Hypothalamus (tissue), 51 donors: ENCODE measurements around the gene UNC13A.

Source experiments
- DNase-seq, 51 donors: peaks; one replicate each; lab custom pipeline; 2025; lab: John Stamatoyannopoulos, UW

UNC13A gene

DNA sequence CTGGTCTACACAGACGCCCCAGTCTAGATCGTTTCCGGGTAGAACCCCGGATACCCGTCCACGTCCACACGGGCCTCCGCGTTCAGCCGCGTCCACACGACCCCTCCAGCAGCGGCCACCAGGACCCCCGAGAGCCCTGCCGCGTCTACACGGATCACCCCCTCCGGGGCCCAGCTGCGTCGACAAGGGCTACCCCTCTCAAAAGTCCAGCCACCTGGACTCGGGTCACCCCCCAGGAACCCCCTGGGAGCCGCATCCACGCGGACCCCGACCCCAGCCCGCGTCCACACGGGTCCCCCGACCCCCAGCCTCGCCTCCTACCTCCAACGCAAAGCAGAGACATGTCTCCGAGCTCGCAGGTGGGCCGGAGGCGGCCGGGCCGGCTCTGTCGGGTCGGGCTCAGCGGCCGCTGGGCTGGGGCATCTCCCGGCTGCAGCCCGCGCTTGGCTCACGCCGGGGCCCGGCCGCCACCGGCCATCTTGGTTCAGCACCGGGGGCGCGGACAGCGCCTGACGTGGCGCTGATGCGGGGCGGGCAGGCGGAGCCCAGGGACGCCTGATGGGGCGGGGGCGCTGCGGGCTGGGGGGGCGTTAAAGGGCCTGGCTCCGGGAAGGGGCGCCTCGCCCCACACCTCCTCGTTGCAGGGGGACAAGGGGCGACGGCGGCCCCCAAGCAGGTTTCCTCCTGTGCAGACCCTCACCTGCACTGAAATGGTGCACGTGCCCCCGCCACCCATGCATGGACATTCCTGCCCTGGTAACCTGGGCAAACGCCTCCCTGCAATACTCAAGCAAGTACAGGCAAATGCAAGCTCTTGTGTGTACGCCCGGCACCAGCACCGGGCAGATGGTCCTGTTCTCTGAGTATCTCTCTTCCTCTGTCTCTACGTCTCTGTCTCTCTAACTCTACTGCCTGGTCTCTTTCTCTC, at the start of gene UNC13A:
Gene UNC13A, minus strand, starts transcription at position 498 of the 928 bp plus-strand sequence. Its CDS starts 155 bp downstream, at position 343.
- peak in 39 of 51 donors; percentile 4 to 76 (median 38) for DNase-seq

- DNase-seq, result no peak
Measured at GRCh38 chr19:17737690-17738153, 49.6 kb upstream of the UNC13A start.

- no peak for DNase-seq
Measured at GRCh38 chr19:17735410-17735809, 47.3 kb upstream of the UNC13A start.

DNA sequence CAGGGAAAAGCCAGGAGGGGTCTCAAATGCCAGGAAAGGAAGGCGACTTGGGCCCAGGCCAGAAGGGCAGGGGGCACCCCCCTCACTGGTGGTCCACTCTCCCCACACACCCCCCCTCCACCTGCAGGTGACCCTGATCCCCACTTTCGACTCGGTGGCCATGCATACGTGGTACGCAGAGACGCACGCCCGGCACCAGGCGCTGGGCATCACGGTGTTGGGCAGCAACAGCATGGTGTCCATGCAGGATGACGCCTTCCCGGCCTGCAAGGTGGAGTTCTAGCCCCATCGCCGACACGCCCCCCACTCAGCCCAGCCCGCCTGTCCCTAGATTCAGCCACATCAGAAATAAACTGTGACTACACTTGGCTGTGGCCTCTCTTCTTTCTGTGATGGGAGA, 46.0 kb upstream of the UNC13A start:
- DNase-seq, result no peak

DNA sequence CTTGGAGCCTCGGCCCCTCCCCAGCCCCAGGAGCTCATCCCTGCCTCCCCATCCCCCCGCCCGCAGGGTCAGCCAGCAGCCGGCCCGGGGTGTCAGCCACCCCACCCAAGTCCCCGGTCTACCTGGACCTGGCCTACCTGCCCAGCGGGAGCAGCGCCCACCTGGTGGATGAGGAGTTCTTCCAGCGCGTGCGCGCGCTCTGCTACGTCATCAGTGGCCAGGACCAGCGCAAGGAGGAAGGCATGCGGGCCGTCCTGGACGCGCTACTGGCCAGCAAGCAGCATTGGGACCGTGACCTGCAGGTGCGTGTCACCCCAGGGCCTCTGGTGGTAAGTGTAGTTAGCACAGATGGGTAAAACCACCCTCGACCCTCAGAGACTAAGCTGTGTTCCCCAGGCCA, 45.0 kb upstream of the UNC13A start:
- no peak for DNase-seq

DNA sequence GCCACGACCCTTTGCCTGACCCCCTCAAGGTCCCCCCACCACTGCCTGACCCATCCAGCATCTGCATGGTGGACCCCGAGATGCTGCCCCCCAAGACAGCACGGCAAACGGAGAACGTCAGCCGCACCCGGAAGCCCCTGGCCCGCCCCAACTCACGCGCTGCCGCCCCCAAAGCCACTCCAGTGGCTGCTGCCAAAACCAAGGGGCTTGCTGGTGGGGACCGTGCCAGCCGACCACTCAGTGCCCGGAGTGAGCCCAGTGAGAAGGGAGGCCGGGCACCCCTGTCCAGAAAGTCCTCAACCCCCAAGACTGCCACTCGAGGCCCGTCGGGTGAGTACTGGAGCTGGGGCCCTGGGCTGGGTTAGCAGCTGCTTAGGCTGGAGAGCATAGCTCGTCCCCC, 39.7 kb upstream of the UNC13A start:
- no peak for DNase-seq

GRCh38 chr19:17726964-17727773, 39.0 kb upstream of the UNC13A start:
- no peak for DNase-seq

GRCh38 chr19:17726136-17726741, 38.1 kb upstream of the UNC13A start:
- DNase-seq, result no peak

DNA sequence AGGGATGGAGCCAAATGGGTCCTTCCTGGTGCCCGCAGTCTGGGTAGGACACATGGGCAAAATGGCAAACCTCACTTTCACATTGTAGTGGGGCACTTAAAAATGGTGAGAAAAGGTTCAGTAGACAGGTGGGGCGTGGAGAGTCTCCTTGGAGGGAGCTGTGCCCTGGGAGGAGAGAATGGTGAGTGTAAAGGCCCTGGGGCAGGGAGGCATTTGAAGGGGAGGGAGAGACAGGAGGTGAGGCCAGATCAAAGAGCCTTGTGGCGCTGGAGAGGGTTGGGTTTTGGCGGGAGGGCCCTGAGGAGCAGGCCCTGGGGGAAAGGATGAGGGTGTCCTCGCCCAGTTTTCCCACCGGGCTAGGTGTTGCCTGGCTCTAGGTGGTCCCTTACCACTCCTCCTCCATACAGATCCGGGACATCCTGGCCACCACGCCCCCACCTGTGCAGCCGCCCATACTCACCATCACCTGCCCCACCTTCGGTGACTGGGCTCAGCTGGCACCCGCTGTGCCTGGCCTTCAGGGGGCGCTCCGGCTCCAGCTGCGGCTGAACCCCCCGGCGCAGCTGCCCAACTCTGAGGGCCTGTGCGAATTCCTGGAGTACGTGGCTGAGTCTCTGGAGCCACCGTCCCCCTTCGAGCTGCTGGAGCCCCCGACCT, 37.4 kb upstream of the UNC13A start:
- DNase-seq, result no peak

- DNase-seq, result no peak
Measured at GRCh38 chr19:17724655-17725054, 36.5 kb upstream of the UNC13A start.

GRCh38 chr19:17722655-17723240, 34.6 kb upstream of the UNC13A start:
- DNase-seq, result no peak

DNA sequence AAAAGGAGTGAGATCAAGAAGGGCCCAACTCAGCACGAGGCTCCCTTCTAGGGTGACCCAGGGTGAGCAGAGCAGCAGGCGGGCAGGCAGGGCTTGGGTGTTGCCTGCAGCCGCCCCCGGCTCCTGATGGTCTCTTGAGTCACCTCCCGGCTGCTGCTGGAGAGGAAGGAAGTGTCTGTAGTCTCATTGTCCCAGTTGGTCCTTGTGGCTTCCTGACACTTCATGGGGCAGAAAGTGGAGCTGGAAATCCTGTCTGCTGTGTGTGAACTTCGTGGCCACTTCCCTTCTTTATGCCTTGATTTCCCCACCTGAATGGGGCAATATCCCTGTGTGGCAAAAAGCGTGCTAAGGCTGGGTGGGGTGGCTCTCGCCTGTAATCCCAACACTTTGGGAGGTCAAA, 33.7 kb upstream of the UNC13A start:
- peak in 3 of 51 donors; percentile 11 to 21 (median 13) for DNase-seq

- no peak for DNase-seq
Measured at GRCh38 chr19:17721111-17721628, 33.0 kb upstream of the UNC13A start.

DNA sequence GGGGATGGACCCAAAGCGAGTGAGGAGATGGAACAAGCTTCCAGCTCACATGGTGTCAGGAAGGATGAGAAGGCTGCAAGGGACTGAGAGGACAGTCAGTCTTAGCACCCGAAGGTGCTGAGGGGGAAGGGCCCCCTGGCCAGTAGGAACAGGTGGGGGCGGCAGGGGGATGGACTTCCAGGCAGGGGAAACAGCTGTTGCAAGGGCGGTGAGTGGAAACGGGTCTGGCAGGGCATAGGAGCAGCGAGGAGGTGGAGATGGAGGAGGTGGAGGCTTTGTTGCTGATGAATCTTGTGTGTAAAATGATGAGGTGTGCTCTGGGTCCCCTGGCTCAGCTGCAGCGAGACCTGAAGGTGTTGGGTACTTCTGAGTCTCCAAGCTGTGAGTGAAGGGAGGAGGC, 32.3 kb upstream of the UNC13A start:
- peak in 2 of 51 donors; percentile 17 to 53 for DNase-seq

- DNase-seq, result peak in 2 of 51 donors; percentile 11 to 53
Measured at GRCh38 chr19:17719730-17720400, 31.7 kb upstream of the UNC13A start.

DNA sequence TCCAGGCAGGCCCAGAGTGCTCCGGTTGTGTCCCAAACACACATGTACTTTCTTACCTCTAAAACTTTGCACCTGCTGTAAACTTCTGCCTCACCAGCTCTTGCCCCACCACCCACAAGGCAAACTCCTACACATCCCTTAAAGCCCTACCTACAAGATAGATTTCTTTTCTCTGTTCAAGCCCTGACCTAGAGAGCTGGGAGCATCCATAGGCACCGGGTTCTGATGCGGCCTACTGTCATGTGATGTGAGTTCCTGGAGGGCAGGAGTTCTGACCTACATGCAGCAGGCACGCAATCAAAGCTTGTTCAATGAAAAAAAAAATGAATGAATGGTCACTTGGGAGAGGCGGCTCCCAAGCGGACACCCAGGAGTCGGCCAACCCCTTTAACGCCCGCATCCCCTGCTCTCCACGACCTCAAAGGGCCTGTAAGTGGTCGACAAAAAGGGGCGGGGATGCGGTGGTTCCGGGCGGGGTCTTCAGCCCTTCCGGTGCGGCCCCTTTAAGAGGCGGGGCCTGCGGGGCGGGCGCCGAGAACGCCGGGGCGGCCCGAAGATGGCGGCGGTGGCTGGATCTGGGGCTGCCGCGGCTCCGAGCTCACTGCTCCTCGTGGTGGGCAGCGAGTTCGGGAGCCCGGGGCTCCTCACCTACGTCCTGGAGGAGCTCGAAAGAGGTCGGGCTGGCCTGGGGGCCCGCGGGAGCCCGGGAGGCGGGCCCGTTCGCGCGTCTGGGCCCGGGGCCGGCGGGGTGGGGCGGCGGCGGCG, 31.0 kb upstream of the UNC13A start, which contains the start of gene MAP1S:
Gene MAP1S, plus strand, starts transcription at position 534 of the 765 bp plus-strand sequence. Its CDS starts 23 bp downstream, at position 557.
- DNase-seq, result peak in 42 of 51 donors; percentile 4 to 71 (median 28)

GRCh38 chr19:17718550-17718946, 30.4 kb upstream of the UNC13A start:
- no peak for DNase-seq

GRCh38 chr19:17716309-17716929, 28.3 kb upstream of the UNC13A start:
- no peak for DNase-seq
